ENCODE data around the gene RREB1. TPM values are rescaled to one million over a fixed set of nuclear protein-coding genes. Genes with fewer than 3 reads are reported as not detected.

RREB1 gene
- total RNA-seq, 1 experiment from 2014 or later = 35.8 TPM

- Histone ChIP-seq H2BK15ac (ENCODE audit: low read depth, low read length) (no peak overlapping the region), H3K4ac (ENCODE audit: low read depth, low read length) (no peak overlapping the region), H3K18ac (ENCODE audit: insufficient read length, low read depth, low read length) (no peak overlapping the region), H2AFZ (ENCODE audit: low read length) (no peak overlapping the region), H3K14ac (ENCODE audit: insufficient read depth, low read length) (0 out of 2 replicates have a peak overlapping the region, but pooled peaks have one; percentile 8), H4K91ac (ENCODE audit: insufficient read length, low read depth, low read length) (no peak overlapping the region), H2AK5ac (ENCODE audit: insufficient read length, low read length) (no peak overlapping the region), H2BK120ac (ENCODE audit: low read depth, low read length, poor library complexity, severe bottlenecking) (no peak overlapping the region), H3T11ph (ENCODE audit: low read length) (no peak overlapping the region), H4K5ac (ENCODE audit: insufficient read length, low read depth, low read length) (no peak overlapping the region), H3K9me3 (ENCODE audit: control insufficient read depth, low read depth, low read length) (no peaks in the 10 kb centered on the region), H2BK12ac (ENCODE audit: insufficient read length, low read depth, low read length) (no peak overlapping the region), H3K4me2 (ENCODE audit: insufficient read depth, insufficient read length, low read length) (no peak overlapping the region), H3K4me1 (ENCODE audit: insufficient read depth, low read length) (peaks cover 16% of the 10 kb centered on the region), H3K23me2 (ENCODE audit: insufficient read length, low read depth, low read length, poor library complexity, severe bottlenecking) (no peaks in the 10 kb centered on the region), H2BK5ac (ENCODE audit: insufficient read length, low read length) (no peak overlapping the region), H3K27me3 (ENCODE audit: insufficient read depth, low read length) (no peaks in the 10 kb centered on the region), H3K79me2 (ENCODE audit: insufficient read depth, low read length) (no peaks in the 10 kb centered on the region; the same call in 1 of the 2 replicates), H3K79me1 (ENCODE audit: insufficient read depth, low read depth, low read length, poor library complexity, severe bottlenecking) (no peaks in the 10 kb centered on the region), H3K9ac (ENCODE audit: extremely low read depth, insufficient read length, low read length) (no peak overlapping the region), H3K56ac (ENCODE audit: insufficient read length, low read depth, low read length) (no peak overlapping the region), H3K27ac (ENCODE audit: insufficient read length, low read depth, low read length) (no peak overlapping the region), H3K23ac (ENCODE audit: insufficient read length, low read depth, low read length) (no peak overlapping the region), H4K20me1 (ENCODE audit: control insufficient read depth, insufficient read depth, insufficient read length) (no peaks in the 10 kb centered on the region), H2BK20ac (ENCODE audit: low read depth, low read length, poor library complexity, severe bottlenecking) (no peak overlapping the region), H4K8ac (replicated peaks; ENCODE audit: insufficient read length, low read depth, low read length) (no peak overlapping the region)
- Mint-ChIP-seq H3K4me1 (peaks cover 58 to 61% of the 10 kb centered on the region in 2 experiments), H3K27me3 (ENCODE audit: low read depth) (no peaks in the 10 kb centered on the region), H3K4me3 (no peak overlapping the region), H3K27ac (peak overlapping the region in 1 of 3 experiments; percentile 34; a peak in 1 of 7 replicates), H3K36me3 (ENCODE audit: insufficient read depth in 1 of 3, low read depth in 3 of 3) (peaks cover 0 to 2% (median 0%) of the 10 kb centered on the region in 3 experiments; a peak in 1 of 7 replicates), H3K9me3 (no peaks in the 10 kb centered on the region)
- WGBS (ENCODE audit: extremely low coverage, insufficient read length, low lambda C conversion rate) = no CpG with 5 or more reads among the region's 6 CpGs
- no peak for DNase-seq
- TF ChIP-seq CTCF (conservative IDR thresholded peaks at IDR 0.05) = no peak
Measured at GRCh38 chr6:7170117-7170732, 62.5 kb downstream of the RREB1 start.

Measured in H9 (cell line).